NCI-H524 (cell line): ENCODE measurements around the gene MLANA.
A peak's percentile ranks its signal among the peaks of the same experiment; 100 is the strongest.

Experiments
- DNase-seq, 2 experiments: peaks; one replicate each; lab custom pipeline; 2025; lab: John Stamatoyannopoulos, UW

MLANA gene

GRCh38 chr9:5900622-5901021 lies 9.9 kb downstream of the MLANA start:
- no peak for DNase-seq

- no peak for DNase-seq
Measured at GRCh38 chr9:5902377-5902776, 11.7 kb downstream of the MLANA start.

GRCh38 chr9:5908918-5909317 lies 18.2 kb downstream of the MLANA start:
- DNase-seq = no peak

GRCh38 chr9:5909976-5910375 lies 19.3 kb downstream of the MLANA start:
- DNase-seq = no peak

GRCh38 chr9:5910413-5911057 lies 19.8 kb downstream of the MLANA start:
- DNase-seq = no peak

GRCh38 chr9:5915438-5915837 lies 24.7 kb downstream of the MLANA start:
- no peak for DNase-seq

GRCh38 chr9:5917273-5917672 lies 26.6 kb downstream of the MLANA start:
- no peak for DNase-seq

- no peak for DNase-seq
Measured at GRCh38 chr9:5917888-5918287, 27.2 kb downstream of the MLANA start.

- DNase-seq = no peak
Measured at GRCh38 chr9:5918460-5918859, 27.8 kb downstream of the MLANA start.

- DNase-seq = no peak
Measured at GRCh38 chr9:5920860-5921328, 30.2 kb downstream of the MLANA start.

GRCh38 chr9:5922192-5922591 lies 31.5 kb downstream of the MLANA start:
- DNase-seq = no peak

GRCh38 chr9:5931657-5932056 lies 41.0 kb downstream of the MLANA start:
- DNase-seq = no peak

GRCh38 chr9:5938449-5938848 lies 47.8 kb downstream of the MLANA start:
- no peak for DNase-seq

- DNase-seq = no peak
Measured at GRCh38 chr9:5939530-5939929, 48.8 kb downstream of the MLANA start.

- DNase-seq = no peak
Measured at GRCh38 chr9:5941214-5941613, 50.5 kb downstream of the MLANA start.

- DNase-seq = no peak
Measured at GRCh38 chr9:5945112-5945511, 54.4 kb downstream of the MLANA start.

GRCh38 chr9:5947912-5948311 lies 57.2 kb downstream of the MLANA start:
- DNase-seq = peak in 1 of 2 experiments; percentile 10

GRCh38 chr9:5949103-5949699 lies 58.5 kb downstream of the MLANA start:
- DNase-seq = no peak

GRCh38 chr9:5950261-5950660 lies 59.6 kb downstream of the MLANA start:
- no peak for DNase-seq

- DNase-seq = no peak
Measured at GRCh38 chr9:5951686-5952211, 61.1 kb downstream of the MLANA start.

- DNase-seq = peak in 1 of 2 experiments; percentile 5
Measured at GRCh38 chr9:5953743-5954707, 63.3 kb downstream of the MLANA start.

GRCh38 chr9:5957166-5957565 lies 66.5 kb downstream of the MLANA start:
- DNase-seq = no peak
